Spleen (tissue), 7 donors: ENCODE results near the gene MMD2.

Experiments
- POLR2A ChIP-seq, 3 donors: fragments of 450-650 bp; IDR thresholded peaks; one replicate each; pipeline ENCODE4 v1.5.1; 2017; ENCODE audit warnings: antibody characterized with exemption in 3 of 3, mild to moderate bottlenecking in 1 of 3
- POLR2AphosphoS5 ChIP-seq, 3 donors: sonication (generic); formaldehyde crosslinking; IDR thresholded peaks; one replicate each; pipeline ENCODE4 v1.5.1; 2017; ENCODE audit warnings: antibody characterized with exemption in 3 of 3
- TF ChIP-seq, protein P1 (sequence below), 11 experiments: fragments of 200-600 bp in 7 of 11; fragments of 450-650 bp in 4 of 11; sonication (generic) in 4 of 11; IDR thresholded peaks in 8 of 11; conservative IDR thresholded peaks in 3 of 11; 1 replicate in 7 of 11; 2 replicates in 4 of 11; pipeline versions ENCODE4 v1.4.0 to v1.8.0; 2016 to 2021; ENCODE audit warnings: antibody characterized with exemption in 11 of 11, inconsistent platforms in 4 of 11, mild to moderate bottlenecking in 1 of 11
- donor health status: DM: no; HTN: no; CAD: no; lungs with moderate emphysema.
- donor health status: DM: no; HTN: no; CAD: no.
- donor health status: DM: no; HTN: no; CAD: no.

DNA sequence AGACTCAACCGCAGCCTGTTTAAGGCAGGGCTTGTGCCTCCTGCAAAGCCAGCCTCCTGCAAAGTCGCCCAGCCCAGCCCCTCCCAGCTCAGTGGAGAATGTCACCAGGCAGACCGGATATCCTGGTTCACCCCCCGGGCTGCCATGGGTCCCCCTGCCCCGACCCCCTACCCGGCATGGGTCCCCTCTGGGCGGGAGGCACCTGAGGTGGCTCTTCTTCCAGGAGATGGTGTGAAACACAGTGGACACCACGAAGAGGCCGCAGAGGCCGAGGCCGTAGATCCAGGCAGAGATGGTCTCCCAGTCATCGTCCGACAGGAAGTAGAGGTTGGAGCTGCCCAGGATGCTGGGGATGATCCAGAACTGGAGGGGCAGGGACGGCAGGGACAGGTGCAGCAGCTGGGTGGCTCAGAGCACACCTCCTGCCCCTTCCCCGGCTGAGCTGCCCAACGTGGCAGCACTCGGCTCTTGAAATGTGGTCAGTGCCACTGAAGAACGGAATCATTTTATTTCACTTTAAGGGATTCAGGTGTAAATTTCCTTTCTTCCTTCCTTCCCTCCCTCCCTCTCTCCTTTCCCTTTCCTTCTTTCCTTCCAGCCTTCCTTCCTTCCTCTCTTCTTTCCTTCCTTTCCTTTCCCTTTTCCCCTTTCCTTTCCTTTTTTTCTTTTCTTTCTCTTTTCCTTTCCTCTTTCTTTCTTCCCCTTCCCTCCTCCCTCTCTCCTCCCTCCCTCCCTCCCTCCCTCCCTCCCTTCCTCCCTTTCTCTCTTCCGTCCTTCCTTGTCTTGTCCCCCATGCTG is 38.8 kb downstream of the MMD2 start:
- TF ChIP-seq, protein P1, sequence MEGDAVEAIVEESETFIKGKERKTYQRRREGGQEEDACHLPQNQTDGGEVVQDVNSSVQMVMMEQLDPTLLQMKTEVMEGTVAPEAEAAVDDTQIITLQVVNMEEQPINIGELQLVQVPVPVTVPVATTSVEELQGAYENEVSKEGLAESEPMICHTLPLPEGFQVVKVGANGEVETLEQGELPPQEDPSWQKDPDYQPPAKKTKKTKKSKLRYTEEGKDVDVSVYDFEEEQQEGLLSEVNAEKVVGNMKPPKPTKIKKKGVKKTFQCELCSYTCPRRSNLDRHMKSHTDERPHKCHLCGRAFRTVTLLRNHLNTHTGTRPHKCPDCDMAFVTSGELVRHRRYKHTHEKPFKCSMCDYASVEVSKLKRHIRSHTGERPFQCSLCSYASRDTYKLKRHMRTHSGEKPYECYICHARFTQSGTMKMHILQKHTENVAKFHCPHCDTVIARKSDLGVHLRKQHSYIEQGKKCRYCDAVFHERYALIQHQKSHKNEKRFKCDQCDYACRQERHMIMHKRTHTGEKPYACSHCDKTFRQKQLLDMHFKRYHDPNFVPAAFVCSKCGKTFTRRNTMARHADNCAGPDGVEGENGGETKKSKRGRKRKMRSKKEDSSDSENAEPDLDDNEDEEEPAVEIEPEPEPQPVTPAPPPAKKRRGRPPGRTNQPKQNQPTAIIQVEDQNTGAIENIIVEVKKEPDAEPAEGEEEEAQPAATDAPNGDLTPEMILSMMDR (IDR thresholded peaks at IDR 0.05 in 8 of 11, conservative IDR thresholded peaks at IDR 0.05 in 3 of 11), result no peak
- TF ChIP-seq POLR2A (IDR thresholded peaks at IDR 0.05) (no peak), POLR2AphosphoS5 (IDR thresholded peaks at IDR 0.05) (no peak)
